Left lung (tissue), 14 donors: ENCODE measurements around the gene MPZL1. TPM values are rescaled to one million over a fixed set of nuclear protein-coding genes. Genes with fewer than 3 reads are reported as not detected.

Source experiments
- ATAC-seq: fragments of 200-7000 bp; cut with Tn5 transposase; one replicate; pipeline ENCODE4 v1.9.1; 2020; ENCODE audit warnings: moderate library complexity
- DNase-seq, 4 donors: peaks; one replicate each; pipeline ENCODE4 v3.0.0-alpha.2; 2013 to 2020
- H3K27ac ChIP-seq, 2 donors: fragments of 200-600 bp; sonication (generic) in 1 of 2; one replicate each; pipeline versions ENCODE4 v1.5.0 to v1.8.0; 2020 to 2021
- H3K27me3 ChIP-seq, 2 donors: fragments of 200-600 bp; sonication (generic) in 1 of 2; one replicate each; pipeline versions ENCODE4 v1.5.0 to v1.8.0; 2020 to 2021
- H3K36me3 ChIP-seq, 2 donors: fragments of 200-600 bp; sonication (generic) in 1 of 2; one replicate each; pipeline versions ENCODE4 v1.5.0 to v1.8.0; 2020 to 2021
- H3K4me1 ChIP-seq, 2 donors: fragments of 200-600 bp; one replicate each; pipeline ENCODE4 v1.8.0; 2021
- H3K4me3 ChIP-seq, 2 donors: fragments of 200-600 bp; sonication (generic) in 1 of 2; one replicate each; pipeline versions ENCODE4 v1.5.0 to v1.8.0; 2020 to 2021; ENCODE audit warnings: mild to moderate bottlenecking in 1 of 2
- H3K9me3 ChIP-seq, 2 donors: fragments of 200-600 bp; sonication (generic) in 1 of 2; one replicate each; pipeline versions ENCODE4 v1.5.0 to v1.8.0; 2020 to 2021
- CTCF ChIP-seq, 2 donors: fragments of 200-600 bp; sonication (generic) in 1 of 2; IDR thresholded peaks; one replicate each; pipeline versions ENCODE4 v1.5.0 to v1.8.0; 2021; ENCODE audit warnings: antibody characterized with exemption in 2 of 2
- intact Hi-C, 2 donors: fragments of 100-400 bp; cut with DNase I; formaldehyde crosslinking; loops; one replicate each; pipeline versions ENCODE4 v1.11.2 to v1.14.2; 2022
- long read RNA-seq, 12 donors: library from polyadenylated mRNA in 2 of 12; unstranded in 2 of 12; transcript quantifications; one replicate each; pipeline ENCODE4 v2.0.0 and lab custom pipeline, GENCODE V29; 2019 to 2026
- polyA plus RNA-seq, 6 donors: library from polyadenylated mRNA; unstranded; fragments of 120-200 nt; gene quantifications; one replicate each; pipeline ENCODE4 v1.2.1, GENCODE V29; 2013; ENCODE audit not compliant: insufficient read length in 6 of 6
- total RNA-seq, 2 donors: library from RNA; stranded (reverse); fragmentation: NEBNext Ultra II Directional; extraction: Animal tissue kit (Norgen Biotek cat#: 25700); gene quantifications; one replicate each; pipeline ENCODE4 v1.2.1, GENCODE V29; 2021
- donor health status: DM: no; HTN: yes; CAD: no.
- donor health status: DM: no; HTN: no; CAD: no.

Gene MPZL1
- total RNA-seq, result 100 to 1,000 TPM; 135 to 148 TPM
- 100 to 1,000 TPM; 110 to 135 (median 120) TPM for polyA plus RNA-seq
- long read RNA-seq, donor 1, full-length matches to known transcripts, result 40 of 47 reads
- long read RNA-seq, donor 1, partial matches to known transcripts, result 7 of 47 reads
- long read RNA-seq, donor 1, other reads (novel, unspliced or antisense), result 0 of 47 reads
- long read RNA-seq, donor 2, full-length matches to known transcripts, result 34 of 152 reads
- long read RNA-seq, donor 2, partial matches to known transcripts, result 118 of 152 reads
- long read RNA-seq, donor 2, other reads (novel, unspliced or antisense), result 0 of 152 reads
- long read RNA-seq, donor 3, full-length matches to known transcripts, result 20 of 20 reads
- long read RNA-seq, donor 3, partial matches to known transcripts, result 0 of 20 reads
- long read RNA-seq, donor 3, other reads (novel, unspliced or antisense), result 0 of 20 reads
- long read RNA-seq, donor 4, full-length matches to known transcripts, result 38 of 43 reads
- long read RNA-seq, donor 4, partial matches to known transcripts, result 1 of 43 reads
- long read RNA-seq, donor 4, other reads (novel, unspliced or antisense), result 4 of 43 reads
- long read RNA-seq, donor 5, full-length matches to known transcripts, result 32 of 79 reads
- long read RNA-seq, donor 5, partial matches to known transcripts, result 47 of 79 reads
- long read RNA-seq, donor 5, other reads (novel, unspliced or antisense), result 0 of 79 reads
- long read RNA-seq, donor 6, full-length matches to known transcripts, result 16 of 16 reads
- long read RNA-seq, donor 6, partial matches to known transcripts, result 0 of 16 reads
- long read RNA-seq, donor 6, other reads (novel, unspliced or antisense), result 0 of 16 reads
- long read RNA-seq, donor 7, full-length matches to known transcripts, result 13 of 13 reads
- long read RNA-seq, donor 7, partial matches to known transcripts, result 0 of 13 reads
- long read RNA-seq, donor 7, other reads (novel, unspliced or antisense), result 0 of 13 reads
- long read RNA-seq, donor 8, full-length matches to known transcripts, result 46 of 46 reads
- long read RNA-seq, donor 8, partial matches to known transcripts, result 0 of 46 reads
- long read RNA-seq, donor 8, other reads (novel, unspliced or antisense), result 0 of 46 reads
- long read RNA-seq, donor 9, result 0 reads
- long read RNA-seq, donor 10, full-length matches to known transcripts, result 35 of 47 reads
- long read RNA-seq, donor 10, partial matches to known transcripts, result 3 of 47 reads
- long read RNA-seq, donor 10, other reads (novel, unspliced or antisense), result 9 of 47 reads
- long read RNA-seq, donor 11, full-length matches to known transcripts, result 82 of 82 reads
- long read RNA-seq, donor 11, partial matches to known transcripts, result 0 of 82 reads
- long read RNA-seq, donor 11, other reads (novel, unspliced or antisense), result 0 of 82 reads
- long read RNA-seq, donor 12, full-length matches to known transcripts, result 17 of 17 reads
- long read RNA-seq, donor 12, partial matches to known transcripts, result 0 of 17 reads
- long read RNA-seq, donor 12, other reads (novel, unspliced or antisense), result 0 of 17 reads

- no peak for TF ChIP-seq CTCF (IDR thresholded peaks at IDR 0.05)
- Histone ChIP-seq H3K4me3 (peak within 1 kb of the TSS; percentile 97 to 98), H3K27ac (peak within 1 kb of the TSS; percentile 86 to 92), H3K4me1 (peaks cover 0 to 53% of the 10 kb centered on the region in 2 donors), H3K36me3 (no peaks in the 10 kb centered on the region), H3K9me3 (no peaks in the 10 kb centered on the region), H3K27me3 (no peaks in the 10 kb centered on the region)
- peak; percentile 95 to 97 (median 96) for DNase-seq
- ATAC-seq, result peak; percentile 97
- intact Hi-C loops, result no loop called here
Observed at GRCh38 chr1:167721617-167722151, at the start of gene MPZL1. MPZL1 (plus strand) TSS chr1:167721982; CDS start chr1:167722152, 170 bp downstream.

- Histone ChIP-seq H3K36me3 (no peaks in the 10 kb centered on the region), H3K4me3 (no peak overlapping the region), H3K4me1 (peaks cover 0 to 40% of the 10 kb centered on the region in 2 donors), H3K27ac (peak overlapping the region in 1 of 2 donors; percentile 25), H3K9me3 (peaks cover 0 to 3% of the 10 kb centered on the region in 2 donors), H3K27me3 (no peaks in the 10 kb centered on the region)
- no peak for DNase-seq
- ATAC-seq, result no peak
- no peak for TF ChIP-seq CTCF (IDR thresholded peaks at IDR 0.05)
- intact Hi-C loops, result no loop called here
Observed at GRCh38 chr1:167672831-167673230, 49.0 kb upstream of the MPZL1 start.

- TF ChIP-seq CTCF (IDR thresholded peaks at IDR 0.05), result no peak
- ATAC-seq (no peak), DNase-seq (no peak)
- intact Hi-C loops, result no loop called here
- H3K27me3 ChIP-seq, result no peaks in the 10 kb centered on the region
- no peak overlapping the region for H3K4me3 ChIP-seq
- H3K27ac ChIP-seq, result peak overlapping the region in 1 of 2 donors; percentile 25
- H3K36me3 ChIP-seq, result no peaks in the 10 kb centered on the region
- H3K4me1 ChIP-seq, result peaks cover 0 to 36% of the 10 kb centered on the region in 2 donors
- H3K9me3 ChIP-seq, result peaks cover 0 to 3% of the 10 kb centered on the region in 2 donors
Observed at GRCh38 chr1:167673265-167673664, 48.5 kb upstream of the MPZL1 start.

- ATAC-seq (no peak), DNase-seq (no peak)
- H3K27me3 ChIP-seq, result no peaks in the 10 kb centered on the region
- TF ChIP-seq CTCF (IDR thresholded peaks at IDR 0.05), result no peak
- no peak overlapping the region for H3K27ac ChIP-seq
- peaks cover 0 to 33% of the 10 kb centered on the region in 2 donors for H3K4me1 ChIP-seq
- no peaks in the 10 kb centered on the region for H3K36me3 ChIP-seq
- intact Hi-C loops, result no loop called here
- H3K4me3 ChIP-seq, result no peak overlapping the region
- H3K9me3 ChIP-seq, result peaks cover 0 to 3% of the 10 kb centered on the region in 2 donors
Observed at GRCh38 chr1:167674156-167674555, 47.6 kb upstream of the MPZL1 start.
